GM23338 (cell line): ENCODE results near the gene RAD51B. TPM values are rescaled to one million over a fixed set of nuclear protein-coding genes. Genes with fewer than 3 reads are reported as not detected.

Source experiments
- ATAC-seq: fragments of 200-7000 bp; cut with Tn5 transposase; 3 replicates; pipeline ENCODE4 v1.9.1; 2020
- DNase-seq: peaks from one replicate; pipeline ENCODE4 v3.0.0-alpha.2; 2015; ENCODE audit warnings: low spot score
- H2AFZ ChIP-seq: fragments of 200-600 bp; sonication (generic); 2 replicates; pipeline ENCODE4 v1.8.0; 2016; ENCODE audit warnings: antibody characterized with exemption, mild to moderate bottlenecking, moderate library complexity
- H3F3A ChIP-seq: fragments of 200-600 bp; sonication (generic); replicated peaks from 2 replicates; pipeline ENCODE4 v1.8.0; 2017; ENCODE audit warnings: antibody characterized with exemption, mixed run types, low read depth
- H3K27ac ChIP-seq: fragments of 200-600 bp; sonication (generic); 2 replicates; pipeline ENCODE4 v1.6.1; 2016; ENCODE audit warnings: low read depth
- H3K27me3 ChIP-seq: fragments of 200-600 bp; sonication (generic); 2 replicates; pipeline ENCODE4 v1.8.0; 2016; ENCODE audit warnings: mild to moderate bottlenecking, mixed run types, moderate library complexity; ENCODE audit not compliant: insufficient read depth
- H3K36me3 ChIP-seq: fragments of 200-600 bp; sonication (generic); 2 replicates; pipeline ENCODE4 v1.8.0; 2016; ENCODE audit warnings: mild to moderate bottlenecking; ENCODE audit not compliant: insufficient read depth
- H3K4me1 ChIP-seq: fragments of 200-600 bp; sonication (generic); 2 replicates; pipeline ENCODE4 v1.8.0; 2016; ENCODE audit warnings: mild to moderate bottlenecking, moderate library complexity; ENCODE audit not compliant: insufficient read depth
- H3K4me2 ChIP-seq: fragments of 200-600 bp; sonication (generic); 2 replicates; pipeline ENCODE4 v1.7.1; 2017; ENCODE audit warnings: mixed run types
- H3K4me3 ChIP-seq: fragments of 200-600 bp; sonication (generic); 2 replicates; pipeline ENCODE4 v1.6.1; 2016; ENCODE audit warnings: mixed run types
- H3K79me2 ChIP-seq: fragments of 200-600 bp; sonication (generic); replicated peaks from 2 replicates; pipeline ENCODE4 v1.8.0; 2017; ENCODE audit warnings: mild to moderate bottlenecking; ENCODE audit not compliant: insufficient read depth
- H3K9me2 ChIP-seq: fragments of 200-600 bp; sonication (generic); 2 replicates; pipeline ENCODE4 v1.8.0; 2017; ENCODE audit not compliant: insufficient read depth
- H4K20me1 ChIP-seq: fragments of 200-600 bp; sonication (generic); replicated peaks from 2 replicates; pipeline ENCODE4 v1.8.0; 2017; ENCODE audit warnings: mild to moderate bottlenecking; ENCODE audit not compliant: insufficient read depth
- H3K27ac Mint-ChIP-seq: 2 replicates; pipeline ENCODE4 v1.8.0; 2020; ENCODE audit warnings: inconsistent platforms, mild to moderate bottlenecking, moderate library complexity, mixed read lengths
- H3K27me3 Mint-ChIP-seq: 3 replicates; pipeline ENCODE4 v1.8.0; 2022; ENCODE audit warnings: low read depth, mild to moderate bottlenecking, moderate library complexity, mixed read lengths, inconsistent platforms; ENCODE audit not compliant: insufficient read depth, poor library complexity
- H3K36me3 Mint-ChIP-seq: 3 replicates; pipeline ENCODE4 v1.8.0; 2021; ENCODE audit warnings: low read depth, mild to moderate bottlenecking, inconsistent platforms, moderate library complexity, mixed read lengths
- H3K4me1 Mint-ChIP-seq: 3 replicates; pipeline ENCODE4 v1.8.0; 2020; ENCODE audit warnings: mild to moderate bottlenecking, inconsistent platforms, mixed read lengths
- H3K4me3 Mint-ChIP-seq: 3 replicates; pipeline ENCODE4 v1.8.0; 2021; ENCODE audit warnings: moderate library complexity, mild to moderate bottlenecking, inconsistent platforms, mixed read lengths
- H3K9me3 Mint-ChIP-seq: 3 replicates; pipeline ENCODE4 v1.8.0; 2020; ENCODE audit warnings: moderate library complexity, mild to moderate bottlenecking, inconsistent platforms, mixed read lengths
- CREB1 ChIP-seq: fragments of 250-450 bp; sonication (Bioruptor Pico); IDR thresholded peaks from 2 replicates; pipeline ENCODE4 v1.5.0; 2020; ENCODE audit warnings: low read depth, mild to moderate bottlenecking, moderate library complexity
- EZH2 ChIP-seq: fragments of 200-600 bp; sonication (generic); IDR thresholded peaks from one replicate; pipeline ENCODE4 v1.8.0; 2017; ENCODE audit warnings: antibody characterized with exemption, mild to moderate bottlenecking, low read depth; ENCODE audit not compliant: unreplicated experiment
- EZH2phosphoT487 ChIP-seq: fragments of 200-600 bp; sonication (generic); IDR thresholded peaks from one replicate; pipeline ENCODE4 v1.8.1; 2018; ENCODE audit warnings: antibody characterized with exemption; ENCODE audit not compliant: unreplicated experiment
- JUNB ChIP-seq: IDR thresholded peaks from one replicate; pipeline ENCODE4 v1.6.1; 2016; ENCODE audit warnings: antibody characterized with exemption; ENCODE audit not compliant: unreplicated experiment
- NANOG ChIP-seq: IDR thresholded peaks from 2 replicates; pipeline ENCODE4 v1.6.1; 2016; ENCODE audit warnings: antibody characterized with exemption, borderline replicate concordance
- POLR2AphosphoS5 ChIP-seq: IDR thresholded peaks from 2 replicates; pipeline ENCODE4 v1.6.1; 2016; ENCODE audit warnings: antibody characterized with exemption, low read depth
- STAT1 ChIP-seq: IDR thresholded peaks from one replicate; pipeline ENCODE4 v1.6.1; 2016; ENCODE audit warnings: antibody characterized with exemption; ENCODE audit not compliant: unreplicated experiment
- ZNF114 ChIP-seq: fragments of 250-450 bp; sonication (Bioruptor Pico); IDR thresholded peaks from 2 replicates; pipeline ENCODE4 v1.5.0; 2020; ENCODE audit warnings: mild to moderate bottlenecking, moderate library complexity
- ZNF331 ChIP-seq: fragments of 250-450 bp; sonication (Bioruptor Pico); IDR thresholded peaks from 2 replicates; pipeline ENCODE4 v1.5.0; 2020; ENCODE audit warnings: low read depth, mild to moderate bottlenecking, moderate library complexity
- polyA plus RNA-seq: library from polyadenylated mRNA; unstranded; fragments of >200 nt; fragmentation: Nextera tagmentation; extraction: Ambion mirVana; gene quantifications from 2 replicates; pipeline ENCODE4 v1.2.1, GENCODE V29; 2016
- total RNA-seq: library from RNA; depleted of rRNA; stranded (reverse); fragments of >200 nt; shearing (Covaris generic); gene quantifications from 2 replicates; pipeline ENCODE4 v1.2.3, GENCODE V29; 2014
- TF ChIP-seq, protein P1 (sequence below): IDR thresholded peaks from 2 replicates; pipeline ENCODE4 v1.6.1; 2016; ENCODE audit warnings: antibody characterized with exemption
- TF ChIP-seq, protein P2 (sequence below): fragments of 250-450 bp; sonication (Bioruptor Pico); IDR thresholded peaks from 2 replicates; pipeline ENCODE4 v1.5.0; 2020; ENCODE audit warnings: mild to moderate bottlenecking, moderate library complexity
- TF ChIP-seq, protein P3 (sequence below), 2 experiments: fragments of 200-600 bp in 1 of 2; sonication (generic) in 1 of 2; conservative IDR thresholded peaks; 2 replicates each; pipeline versions ENCODE4 v1.5.1 to v1.6.1; 2016 to 2017; ENCODE audit warnings: antibody characterized with exemption in 2 of 2, low read depth in 2 of 2, mild to moderate bottlenecking in 2 of 2, moderate library complexity in 1 of 2
- TF ChIP-seq, protein P4 (sequence below): IDR thresholded peaks from one replicate; pipeline ENCODE4 v1.6.1; 2018; ENCODE audit warnings: antibody characterized with exemption; ENCODE audit not compliant: unreplicated experiment

Gene RAD51B
- total and polyA plus RNA-seq, 2 experiments from 2014 or later, result 15.7 to 29.1 TPM

DNA sequence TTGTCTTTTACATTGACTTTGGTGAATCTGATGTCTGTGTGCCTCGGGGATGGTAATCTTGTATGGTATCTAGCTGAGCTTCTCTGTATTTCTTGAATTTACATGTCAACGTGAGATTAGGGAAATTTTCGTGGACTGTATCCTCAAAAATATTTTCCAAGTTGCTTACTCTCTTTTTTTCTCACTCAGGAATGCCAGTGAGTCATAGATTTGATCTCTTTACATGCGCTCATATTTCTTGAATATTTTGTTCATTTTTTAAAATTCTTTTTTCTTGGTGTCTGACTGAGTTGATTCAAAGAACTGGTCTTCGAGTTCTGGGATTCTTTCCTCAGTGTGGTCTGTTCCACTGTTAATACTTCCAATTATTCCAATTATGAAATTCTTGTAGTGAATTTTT lies 207.7 kb downstream of the RAD51B start:
- DNase-seq (no peak), ATAC-seq (no peak)
- no peaks in the 10 kb centered on the region for H4K20me1 ChIP-seq
- no peak overlapping the region for H3K4me3 ChIP-seq
- TF ChIP-seq, protein P1, sequence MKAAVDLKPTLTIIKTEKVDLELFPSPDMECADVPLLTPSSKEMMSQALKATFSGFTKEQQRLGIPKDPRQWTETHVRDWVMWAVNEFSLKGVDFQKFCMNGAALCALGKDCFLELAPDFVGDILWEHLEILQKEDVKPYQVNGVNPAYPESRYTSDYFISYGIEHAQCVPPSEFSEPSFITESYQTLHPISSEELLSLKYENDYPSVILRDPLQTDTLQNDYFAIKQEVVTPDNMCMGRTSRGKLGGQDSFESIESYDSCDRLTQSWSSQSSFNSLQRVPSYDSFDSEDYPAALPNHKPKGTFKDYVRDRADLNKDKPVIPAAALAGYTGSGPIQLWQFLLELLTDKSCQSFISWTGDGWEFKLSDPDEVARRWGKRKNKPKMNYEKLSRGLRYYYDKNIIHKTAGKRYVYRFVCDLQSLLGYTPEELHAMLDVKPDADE, result no peak
- TF ChIP-seq ZNF331 (CRISPR knock-in tag) (no peak), CREB1 (CRISPR knock-in tag) (no peak), JUNB (no peak), STAT1 (no peak), EZH2phosphoT487 (no peak), POLR2AphosphoS5 (no peak), ZNF114 (CRISPR knock-in tag) (no peak), EZH2 (no peak), NANOG (no peak)
- TF ChIP-seq, protein P2, sequence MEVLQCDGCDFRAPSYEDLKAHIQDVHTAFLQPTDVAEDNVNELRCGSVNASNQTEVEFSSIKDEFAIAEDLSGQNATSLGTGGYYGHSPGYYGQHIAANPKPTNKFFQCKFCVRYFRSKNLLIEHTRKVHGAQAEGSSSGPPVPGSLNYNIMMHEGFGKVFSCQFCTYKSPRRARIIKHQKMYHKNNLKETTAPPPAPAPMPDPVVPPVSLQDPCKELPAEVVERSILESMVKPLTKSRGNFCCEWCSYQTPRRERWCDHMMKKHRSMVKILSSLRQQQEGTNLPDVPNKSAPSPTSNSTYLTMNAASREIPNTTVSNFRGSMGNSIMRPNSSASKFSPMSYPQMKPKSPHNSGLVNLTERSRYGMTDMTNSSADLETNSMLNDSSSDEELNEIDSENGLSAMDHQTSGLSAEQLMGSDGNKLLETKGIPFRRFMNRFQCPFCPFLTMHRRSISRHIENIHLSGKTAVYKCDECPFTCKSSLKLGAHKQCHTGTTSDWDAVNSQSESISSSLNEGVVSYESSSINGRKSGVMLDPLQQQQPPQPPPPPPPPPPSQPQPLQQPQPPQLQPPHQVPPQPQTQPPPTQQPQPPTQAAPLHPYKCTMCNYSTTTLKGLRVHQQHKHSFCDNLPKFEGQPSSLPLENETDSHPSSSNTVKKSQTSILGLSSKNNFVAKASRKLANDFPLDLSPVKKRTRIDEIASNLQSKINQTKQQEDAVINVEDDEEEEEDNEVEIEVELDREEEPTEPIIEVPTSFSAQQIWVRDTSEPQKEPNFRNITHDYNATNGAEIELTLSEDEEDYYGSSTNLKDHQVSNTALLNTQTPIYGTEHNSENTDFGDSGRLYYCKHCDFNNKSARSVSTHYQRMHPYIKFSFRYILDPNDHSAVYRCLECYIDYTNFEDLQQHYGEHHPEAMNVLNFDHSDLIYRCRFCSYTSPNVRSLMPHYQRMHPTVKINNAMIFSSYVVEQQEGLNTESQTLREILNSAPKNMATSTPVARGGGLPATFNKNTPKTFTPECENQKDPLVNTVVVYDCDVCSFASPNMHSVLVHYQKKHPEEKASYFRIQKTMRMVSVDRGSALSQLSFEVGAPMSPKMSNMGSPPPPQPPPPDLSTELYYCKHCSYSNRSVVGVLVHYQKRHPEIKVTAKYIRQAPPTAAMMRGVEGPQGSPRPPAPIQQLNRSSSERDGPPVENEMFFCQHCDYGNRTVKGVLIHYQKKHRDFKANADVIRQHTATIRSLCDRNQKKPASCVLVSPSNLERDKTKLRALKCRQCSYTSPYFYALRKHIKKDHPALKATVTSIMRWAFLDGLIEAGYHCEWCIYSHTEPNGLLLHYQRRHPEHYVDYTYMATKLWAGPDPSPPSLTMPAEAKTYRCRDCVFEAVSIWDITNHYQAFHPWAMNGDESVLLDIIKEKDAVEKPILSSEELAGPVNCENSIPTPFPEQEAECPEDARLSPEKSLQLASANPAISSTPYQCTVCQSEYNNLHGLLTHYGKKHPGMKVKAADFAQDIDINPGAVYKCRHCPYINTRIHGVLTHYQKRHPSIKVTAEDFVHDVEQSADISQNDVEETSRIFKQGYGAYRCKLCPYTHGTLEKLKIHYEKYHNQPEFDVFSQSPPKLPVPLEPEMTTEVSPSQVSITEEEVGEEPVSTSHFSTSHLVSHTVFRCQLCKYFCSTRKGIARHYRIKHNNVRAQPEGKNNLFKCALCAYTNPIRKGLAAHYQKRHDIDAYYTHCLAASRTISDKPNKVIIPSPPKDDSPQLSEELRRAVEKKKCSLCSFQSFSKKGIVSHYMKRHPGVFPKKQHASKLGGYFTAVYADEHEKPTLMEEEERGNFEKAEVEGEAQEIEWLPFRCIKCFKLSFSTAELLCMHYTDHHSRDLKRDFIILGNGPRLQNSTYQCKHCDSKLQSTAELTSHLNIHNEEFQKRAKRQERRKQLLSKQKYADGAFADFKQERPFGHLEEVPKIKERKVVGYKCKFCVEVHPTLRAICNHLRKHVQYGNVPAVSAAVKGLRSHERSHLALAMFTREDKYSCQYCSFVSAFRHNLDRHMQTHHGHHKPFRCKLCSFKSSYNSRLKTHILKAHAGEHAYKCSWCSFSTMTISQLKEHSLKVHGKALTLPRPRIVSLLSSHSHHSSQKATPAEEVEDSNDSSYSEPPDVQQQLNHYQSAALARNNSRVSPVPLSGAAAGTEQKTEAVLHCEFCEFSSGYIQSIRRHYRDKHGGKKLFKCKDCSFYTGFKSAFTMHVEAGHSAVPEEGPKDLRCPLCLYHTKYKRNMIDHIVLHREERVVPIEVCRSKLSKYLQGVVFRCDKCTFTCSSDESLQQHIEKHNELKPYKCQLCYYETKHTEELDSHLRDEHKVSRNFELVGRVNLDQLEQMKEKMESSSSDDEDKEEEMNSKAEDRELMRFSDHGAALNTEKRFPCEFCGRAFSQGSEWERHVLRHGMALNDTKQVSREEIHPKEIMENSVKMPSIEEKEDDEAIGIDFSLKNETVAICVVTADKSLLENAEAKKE (CRISPR knock-in tag), result no peak
- TF ChIP-seq, protein P3, sequence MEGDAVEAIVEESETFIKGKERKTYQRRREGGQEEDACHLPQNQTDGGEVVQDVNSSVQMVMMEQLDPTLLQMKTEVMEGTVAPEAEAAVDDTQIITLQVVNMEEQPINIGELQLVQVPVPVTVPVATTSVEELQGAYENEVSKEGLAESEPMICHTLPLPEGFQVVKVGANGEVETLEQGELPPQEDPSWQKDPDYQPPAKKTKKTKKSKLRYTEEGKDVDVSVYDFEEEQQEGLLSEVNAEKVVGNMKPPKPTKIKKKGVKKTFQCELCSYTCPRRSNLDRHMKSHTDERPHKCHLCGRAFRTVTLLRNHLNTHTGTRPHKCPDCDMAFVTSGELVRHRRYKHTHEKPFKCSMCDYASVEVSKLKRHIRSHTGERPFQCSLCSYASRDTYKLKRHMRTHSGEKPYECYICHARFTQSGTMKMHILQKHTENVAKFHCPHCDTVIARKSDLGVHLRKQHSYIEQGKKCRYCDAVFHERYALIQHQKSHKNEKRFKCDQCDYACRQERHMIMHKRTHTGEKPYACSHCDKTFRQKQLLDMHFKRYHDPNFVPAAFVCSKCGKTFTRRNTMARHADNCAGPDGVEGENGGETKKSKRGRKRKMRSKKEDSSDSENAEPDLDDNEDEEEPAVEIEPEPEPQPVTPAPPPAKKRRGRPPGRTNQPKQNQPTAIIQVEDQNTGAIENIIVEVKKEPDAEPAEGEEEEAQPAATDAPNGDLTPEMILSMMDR (conservative IDR thresholded peaks at IDR 0.05; ENCODE audit: low read depth in 2 of 2), result no peak
- TF ChIP-seq, protein P4, sequence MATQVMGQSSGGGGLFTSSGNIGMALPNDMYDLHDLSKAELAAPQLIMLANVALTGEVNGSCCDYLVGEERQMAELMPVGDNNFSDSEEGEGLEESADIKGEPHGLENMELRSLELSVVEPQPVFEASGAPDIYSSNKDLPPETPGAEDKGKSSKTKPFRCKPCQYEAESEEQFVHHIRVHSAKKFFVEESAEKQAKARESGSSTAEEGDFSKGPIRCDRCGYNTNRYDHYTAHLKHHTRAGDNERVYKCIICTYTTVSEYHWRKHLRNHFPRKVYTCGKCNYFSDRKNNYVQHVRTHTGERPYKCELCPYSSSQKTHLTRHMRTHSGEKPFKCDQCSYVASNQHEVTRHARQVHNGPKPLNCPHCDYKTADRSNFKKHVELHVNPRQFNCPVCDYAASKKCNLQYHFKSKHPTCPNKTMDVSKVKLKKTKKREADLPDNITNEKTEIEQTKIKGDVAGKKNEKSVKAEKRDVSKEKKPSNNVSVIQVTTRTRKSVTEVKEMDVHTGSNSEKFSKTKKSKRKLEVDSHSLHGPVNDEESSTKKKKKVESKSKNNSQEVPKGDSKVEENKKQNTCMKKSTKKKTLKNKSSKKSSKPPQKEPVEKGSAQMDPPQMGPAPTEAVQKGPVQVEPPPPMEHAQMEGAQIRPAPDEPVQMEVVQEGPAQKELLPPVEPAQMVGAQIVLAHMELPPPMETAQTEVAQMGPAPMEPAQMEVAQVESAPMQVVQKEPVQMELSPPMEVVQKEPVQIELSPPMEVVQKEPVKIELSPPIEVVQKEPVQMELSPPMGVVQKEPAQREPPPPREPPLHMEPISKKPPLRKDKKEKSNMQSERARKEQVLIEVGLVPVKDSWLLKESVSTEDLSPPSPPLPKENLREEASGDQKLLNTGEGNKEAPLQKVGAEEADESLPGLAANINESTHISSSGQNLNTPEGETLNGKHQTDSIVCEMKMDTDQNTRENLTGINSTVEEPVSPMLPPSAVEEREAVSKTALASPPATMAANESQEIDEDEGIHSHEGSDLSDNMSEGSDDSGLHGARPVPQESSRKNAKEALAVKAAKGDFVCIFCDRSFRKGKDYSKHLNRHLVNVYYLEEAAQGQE, result no peak
- Mint-ChIP-seq H3K36me3 (peaks cover 49% of the 10 kb centered on the region), H3K4me3 (no peak overlapping the region), H3K9me3 (peaks cover 42% of the 10 kb centered on the region), H3K4me1 (no peaks in the 10 kb centered on the region), H3K27ac (no peak overlapping the region), H3K27me3 (peaks cover 3% of the 10 kb centered on the region)
- H3K9me2 ChIP-seq, result no peaks in the 10 kb centered on the region
- no peak overlapping the region for H3K27ac ChIP-seq
- H3K79me2 ChIP-seq, result no peaks in the 10 kb centered on the region
- H3K4me1 ChIP-seq, result no peaks in the 10 kb centered on the region
- no peaks in the 10 kb centered on the region for H3F3A ChIP-seq
- H2AFZ ChIP-seq, result no peak overlapping the region
- no peaks in the 10 kb centered on the region for H3K27me3 ChIP-seq
- H3K36me3 ChIP-seq, result no peaks in the 10 kb centered on the region; the same call in 1 of the 2 replicates
- H3K4me2 ChIP-seq, result no peak overlapping the region
